SU-DHL-6 (cell line): Measurements from ENCODE around the gene NOL7.

Experiments
- H2AFZ ChIP-seq: fragments of 200-600 bp; sonication (generic); 2 replicates; pipeline ENCODE4 v1.6.1; 2014; ENCODE audit warnings: low read depth, mild to moderate bottlenecking, moderate library complexity, mixed read lengths, antibody characterized with exemption, low read length; ENCODE audit not compliant: severe bottlenecking
- H3F3A ChIP-seq: fragments of 200-600 bp; shearing (Covaris generic); 2 replicates; pipeline ENCODE4 v1.6.0; 2016; ENCODE audit warnings: antibody characterized with exemption, mild to moderate bottlenecking; ENCODE audit not compliant: insufficient read depth
- H3K27ac ChIP-seq: fragments of 200-600 bp; sonication (generic); 2 replicates; pipeline ENCODE4 v1.5.1; 2016; ENCODE audit warnings: low read depth, mild to moderate bottlenecking, low read length, moderate library complexity, mixed read lengths
- H3K27me3 ChIP-seq: fragments of 200-600 bp; sonication (generic), shearing (Covaris generic); 2 replicates; pipeline ENCODE4 v1.6.0; 2014; ENCODE audit warnings: mild to moderate bottlenecking, low read length
- H3K36me3 ChIP-seq: fragments of 200-600 bp; sonication (generic); 2 replicates; pipeline ENCODE4 v1.6.1; 2014; ENCODE audit warnings: mild to moderate bottlenecking, low read length, mixed read lengths
- H3K4me2 ChIP-seq: fragments of 300-600, 200-600 bp; shearing (Covaris generic), sonication (generic); 2 replicates; pipeline ENCODE4 v1.6.0; 2014; ENCODE audit warnings: low read length, low read depth, mild to moderate bottlenecking; ENCODE audit not compliant: poor library complexity, severe bottlenecking
- H3K4me3 ChIP-seq: fragments of 200-600 bp; sonication (generic); 2 replicates; pipeline ENCODE4 v1.5.1; 2014; ENCODE audit warnings: antibody characterized with exemption, low read length, mild to moderate bottlenecking, mixed read lengths; ENCODE audit not compliant: insufficient read depth, poor library complexity, severe bottlenecking
- H3K79me2 ChIP-seq: fragments of 200-600 bp; sonication (generic); 2 replicates; pipeline ENCODE4 v1.6.1; 2014; ENCODE audit warnings: mild to moderate bottlenecking, low read length, moderate library complexity; ENCODE audit not compliant: insufficient read depth
- H3K9ac ChIP-seq: fragments of 200-600 bp; sonication (generic); 2 replicates; pipeline ENCODE4 v1.7.0; 2014; ENCODE audit warnings: mild to moderate bottlenecking, low read length
- H3K9me2 ChIP-seq: fragments of 200-600 bp; sonication (generic); replicated peaks from 2 replicates; pipeline ENCODE4 v1.6.1; 2014; ENCODE audit warnings: low read length; ENCODE audit not compliant: insufficient read depth
- H3K9me3 ChIP-seq: fragments of 200-600 bp; sonication (generic); 2 replicates; pipeline ENCODE4 v1.6.1; 2014; ENCODE audit warnings: low read length, mixed read lengths; ENCODE audit not compliant: insufficient read depth
- H4K20me1 ChIP-seq: fragments of 200-600 bp; sonication (generic); 2 replicates; pipeline ENCODE4 v1.6.1; 2014; ENCODE audit warnings: low read depth, mild to moderate bottlenecking, antibody characterized with exemption, low read length, moderate library complexity, mixed read lengths
- CTCF ChIP-seq: fragments of 200-600 bp; sonication (generic); IDR thresholded peaks from one replicate; pipeline ENCODE4 v1.5.1; 2017; ENCODE audit warnings: antibody characterized with exemption, mild to moderate bottlenecking, low read length, moderate library complexity; ENCODE audit not compliant: insufficient read depth, poor library complexity, severe bottlenecking
- EZH2phosphoT487 ChIP-seq: fragments of 200-600 bp; sonication (generic), shearing (Covaris generic); conservative IDR thresholded peaks from 2 replicates; pipeline ENCODE4 v1.6.1; 2018; ENCODE audit warnings: mild to moderate bottlenecking, antibody characterized with exemption, low read length, moderate library complexity, mixed read lengths

The NOL7 gene

GRCh38 chr6:13579911-13580310, 35.2 kb upstream of the NOL7 start:
- Histone ChIP-seq H3K9me2 (no peaks in the 10 kb centered on the region), H3K36me3 (no peaks in the 10 kb centered on the region), H2AFZ (no peak overlapping the region), H3K27me3 (no peaks in the 10 kb centered on the region), H3K9me3 (no peaks in the 10 kb centered on the region), H4K20me1 (no peaks in the 10 kb centered on the region; the same call in 1 of the 2 replicates), H3K79me2 (peaks cover 8% of the 10 kb centered on the region), H3F3A (peaks cover 13% of the 10 kb centered on the region), H3K27ac (no peak overlapping the region), H3K9ac (no peak overlapping the region), H3K4me3 (no peak overlapping the region), H3K4me2 (no peak overlapping the region)
- no peak for TF ChIP-seq EZH2phosphoT487
- TF ChIP-seq CTCF, result no peak

- no peaks in the 10 kb centered on the region for H3K9me3 ChIP-seq
- H3K27ac ChIP-seq, result no peak overlapping the region
- no peak overlapping the region for H3K9ac ChIP-seq
- H3K79me2 ChIP-seq, result no peaks in the 10 kb centered on the region
- H3F3A ChIP-seq, result no peaks in the 10 kb centered on the region
- no peaks in the 10 kb centered on the region for H3K9me2 ChIP-seq
- no peak overlapping the region for H2AFZ ChIP-seq
- H3K4me2 ChIP-seq, result no peak overlapping the region
- H3K36me3 ChIP-seq, result no peaks in the 10 kb centered on the region
- H3K27me3 ChIP-seq, result no peaks in the 10 kb centered on the region
- H3K4me3 ChIP-seq, result no peak overlapping the region
- TF ChIP-seq CTCF (no peak), EZH2phosphoT487 (no peak)
- no peaks in the 10 kb centered on the region for H4K20me1 ChIP-seq
Observed at GRCh38 chr6:13581700-13582229, 33.4 kb upstream of the NOL7 start.

- H3K27ac ChIP-seq, result no peak overlapping the region
- H3K36me3 ChIP-seq, result no peaks in the 10 kb centered on the region; the same call in 1 of the 2 replicates
- no peaks in the 10 kb centered on the region; the same call in 1 of the 2 replicates for H3F3A ChIP-seq
- H3K4me2 ChIP-seq, result no peak overlapping the region
- no peaks in the 10 kb centered on the region for H3K9me2 ChIP-seq
- H3K9me3 ChIP-seq, result no peaks in the 10 kb centered on the region
- H4K20me1 ChIP-seq, result no peaks in the 10 kb centered on the region
- TF ChIP-seq CTCF (no peak), EZH2phosphoT487 (no peak)
- no peaks in the 10 kb centered on the region for H3K27me3 ChIP-seq
- H2AFZ ChIP-seq, result no peak overlapping the region
- H3K9ac ChIP-seq, result no peak overlapping the region
- H3K79me2 ChIP-seq, result no peaks in the 10 kb centered on the region
- H3K4me3 ChIP-seq, result no peak overlapping the region
Observed at GRCh38 chr6:13586603-13587542, 28.3 kb upstream of the NOL7 start.
